NT2/D1 (cell line): Measurements from ENCODE around the gene CDC42BPA.

Experiments used
- SUZ12 ChIP-seq: IDR thresholded peaks from 2 replicates; pipeline ENCODE4 v1.6.1; 2011; ENCODE audit not compliant: insufficient read length, insufficient read depth; ENCODE audit errors: extremely low read depth
- YY1 ChIP-seq: IDR thresholded peaks from 2 replicates; pipeline ENCODE4 v1.6.1; 2011; ENCODE audit not compliant: insufficient read length, insufficient read depth
- ZNF274 ChIP-seq: IDR thresholded peaks from 2 replicates; pipeline ENCODE4 v1.6.1; 2011; ENCODE audit warnings: mild to moderate bottlenecking, low read depth, low read length

- TF ChIP-seq ZNF274 (no peak), YY1 (no peak), SUZ12 (no peak)
Measured at GRCh38 chr1:227297073-227297793, 21.1 kb downstream of the CDC42BPA start.
